Ovary (tissue), 3 donors: ENCODE measurements around the gene NSF.
"Not testable (repeated sequence)": the region's sequence is repeated elsewhere in the genome, so short reads cannot be mapped to it uniquely, and the experiment has no call there.

Source experiments
- CTCF ChIP-seq, 3 donors: fragments of 450-650 bp in 2 of 3; fragments of 200-600 bp in 1 of 3; IDR thresholded peaks; one replicate each; pipeline versions ENCODE4 v1.5.1 to v1.8.0; 2016 to 2022; ENCODE audit warnings: antibody characterized with exemption in 3 of 3, mild to moderate bottlenecking in 1 of 3
- EP300 ChIP-seq: sonication (generic); formaldehyde crosslinking; IDR thresholded peaks from one replicate; pipeline ENCODE4 v1.6.1; 2017; ENCODE audit warnings: antibody characterized with exemption
- POLR2A ChIP-seq: fragments of 450-650 bp; IDR thresholded peaks from one replicate; pipeline ENCODE4 v1.6.1; 2017; ENCODE audit warnings: antibody characterized with exemption, mild to moderate bottlenecking, moderate library complexity
- donor health status: DM: no; HTN: no; CAD: no.

GRCh38 chr17:46634844-46635243 lies 44.4 kb downstream of the NSF start:
- not testable (repeated sequence) for TF ChIP-seq CTCF (IDR thresholded peaks at IDR 0.05); EP300; POLR2A
